H1 (cell line): ENCODE results near the gene SLC37A3. TPM values are rescaled to one million over a fixed set of nuclear protein-coding genes. Genes with fewer than 3 reads are reported as not detected.

Experiments
- CTCF ChIA-PET: fragments of 300-600 bp; sonication (Branson Sonifier 250); formaldehyde crosslinking; loops from one replicate; lab custom pipeline; 2021; ENCODE audit not compliant: partially characterized antibody; lab: Charles Lee
- POLR2A ChIA-PET: fragments of 300-600 bp; sonication (Branson Sonifier 250); formaldehyde crosslinking; loops from one replicate; lab custom pipeline; 2021; ENCODE audit warnings: inconsistent platforms; ENCODE audit not compliant: partially characterized antibody; lab: Charles Lee
- DNase-seq, 2 experiments: peaks; one replicate each; pipeline versions ENCODE4 v3.0.0 to v3.0.0-alpha.2; 2010 to 2022; ENCODE audit warnings: low spot score in 2 of 2, low read depth in 1 of 2, mixed read lengths in 1 of 2
- FAIRE-seq: peaks from 2 replicates; lab custom pipeline; 2011; peaks lifted over from hg19 to GRCh38; lab: Jason Lieb, UNC
- H2AFZ ChIP-seq: 2 replicates; pipeline ENCODE4 v1.8.1; 2012; ENCODE audit warnings: low read length, inconsistent platforms
- H2AK5ac ChIP-seq: 2 replicates; pipeline ENCODE4 v1.6.1; 2013; ENCODE audit warnings: low read depth, low read length
- H2BK120ac ChIP-seq: replicated peaks from 2 replicates; pipeline ENCODE3; 2013; ENCODE audit warnings: low read depth, low read length, inconsistent platforms
- H2BK12ac ChIP-seq: 2 replicates; pipeline ENCODE4 v1.6.1; 2013; ENCODE audit warnings: low read depth, low read length
- H2BK15ac ChIP-seq: 2 replicates; pipeline ENCODE4 v1.6.1; 2013; ENCODE audit warnings: low read length
- H2BK20ac ChIP-seq: 2 replicates; pipeline ENCODE4 v1.6.1; 2013; ENCODE audit warnings: low read length
- H2BK5ac ChIP-seq: 2 replicates; pipeline ENCODE4 v1.6.1; 2013; ENCODE audit warnings: low read depth, low read length
- H3K14ac ChIP-seq: 2 replicates; pipeline ENCODE4 v1.6.1; 2013; ENCODE audit warnings: inconsistent platforms; ENCODE audit not compliant: insufficient read length
- H3K18ac ChIP-seq: 2 replicates; pipeline ENCODE4 v1.6.1; 2013; ENCODE audit warnings: low read length; ENCODE audit errors: extremely low read depth
- H3K23ac ChIP-seq: 2 replicates; pipeline ENCODE4 v1.6.1; 2013; ENCODE audit warnings: inconsistent platforms; ENCODE audit not compliant: insufficient read length
- H3K23me2 ChIP-seq: 2 replicates; pipeline ENCODE4 v1.6.1; 2013; ENCODE audit warnings: low read depth, low read length
- H3K27ac ChIP-seq: 2 replicates; pipeline ENCODE4 v1.6.1; 2011; ENCODE audit warnings: low read depth, low read length, inconsistent platforms
- H3K27me3 ChIP-seq, 4 experiments: replicated peaks in 1 of 4; 1 replicate in 1 of 4; 2 replicates in 3 of 4; pipeline versions ENCODE4 v1.6.1 to v1.8.1; 2011 to 2013; ENCODE audit warnings: low read length in 3 of 4, mild to moderate bottlenecking in 3 of 4, inconsistent platforms in 2 of 4, mixed read lengths in 2 of 4, moderate library complexity in 1 of 4; ENCODE audit not compliant: control insufficient read depth in 3 of 4, insufficient read depth in 3 of 4; ENCODE audit errors: extremely low read depth in 1 of 4
- H3K36me3 ChIP-seq, 4 experiments: 2 replicates each; pipeline versions ENCODE4 v1.6.1 to v1.8.1; 2011 to 2013; ENCODE audit warnings: mild to moderate bottlenecking in 4 of 4, low read length in 3 of 4, moderate library complexity in 2 of 4, control low read depth in 1 of 4, inconsistent platforms in 1 of 4; ENCODE audit not compliant: insufficient read depth in 4 of 4, control insufficient read depth in 2 of 4
- H3K4ac ChIP-seq: replicated peaks from 2 replicates; pipeline ENCODE3; 2013; ENCODE audit warnings: low read length, low read depth, mixed read lengths, inconsistent platforms; ENCODE audit not compliant: insufficient read length
- H3K4me1 ChIP-seq, 4 experiments: replicated peaks in 1 of 4; 1 replicate in 1 of 4; 2 replicates in 3 of 4; pipeline versions ENCODE4 v1.6.1 to v1.8.1; 2011 to 2013; ENCODE audit warnings: low read length in 3 of 4, inconsistent platforms in 2 of 4, mixed read lengths in 1 of 4; ENCODE audit not compliant: insufficient read depth in 4 of 4, control insufficient read depth in 3 of 4
- H3K4me2 ChIP-seq, 2 experiments: 2 replicates each; pipeline versions ENCODE4 v1.6.1 to v1.8.1; 2011 to 2013; ENCODE audit warnings: low read depth in 2 of 2, low read length in 2 of 2, control low read depth in 1 of 2, inconsistent platforms in 1 of 2, mild to moderate bottlenecking in 1 of 2; ENCODE audit not compliant: insufficient read depth in 1 of 2
- H3K4me3 ChIP-seq, 4 experiments: fragments of 200-600, 300-600 bp in 1 of 4; sonication (generic), shearing (Covaris generic), sonication (Bioruptor Twin) in 1 of 4; 2 replicates each; pipeline versions ENCODE4 v1.5.1 to v1.8.1; 2011 to 2016; ENCODE audit warnings: low read length in 4 of 4, low read depth in 3 of 4, control low read depth in 2 of 4, inconsistent platforms in 2 of 4, mild to moderate bottlenecking in 2 of 4, mixed read lengths in 1 of 4, moderate library complexity in 1 of 4; ENCODE audit not compliant: insufficient read depth in 2 of 4; ENCODE audit errors: extremely low read depth in 1 of 4
- H3K56ac ChIP-seq: replicated peaks from 2 replicates; pipeline ENCODE3; 2013; ENCODE audit warnings: low read depth, mild to moderate bottlenecking, mixed read lengths, low read length, inconsistent platforms; ENCODE audit not compliant: insufficient read length
- H3K79me1 ChIP-seq: 2 replicates; pipeline ENCODE4 v1.6.1; 2013; ENCODE audit warnings: low read depth, low read length, control low read depth
- H3K79me2 ChIP-seq, 2 experiments: 2 replicates each; pipeline versions ENCODE4 v1.6.1 to v1.8.1; 2012 to 2013; ENCODE audit warnings: low read length in 2 of 2, mild to moderate bottlenecking in 2 of 2, inconsistent platforms in 1 of 2; ENCODE audit not compliant: insufficient read depth in 2 of 2, control insufficient read depth in 1 of 2
- H3K9ac ChIP-seq, 4 experiments: replicated peaks in 1 of 4; 1 replicate in 1 of 4; 2 replicates in 3 of 4; pipeline versions ENCODE4 v1.6.1 to v1.8.1; 2011 to 2013; ENCODE audit warnings: low read depth in 3 of 4, low read length in 3 of 4, control low read depth in 2 of 4, mild to moderate bottlenecking in 2 of 4, moderate library complexity in 2 of 4, inconsistent platforms in 1 of 4; ENCODE audit errors: extremely low read depth in 1 of 4
- H3K9me3 ChIP-seq, 2 experiments: 2 replicates each; pipeline versions ENCODE4 v1.6.1 to v1.8.1; 2012 to 2013; ENCODE audit warnings: mild to moderate bottlenecking in 2 of 2, moderate library complexity in 2 of 2, control low read depth in 1 of 2, inconsistent platforms in 1 of 2, low read depth in 1 of 2, low read length in 1 of 2, mixed read lengths in 1 of 2; ENCODE audit not compliant: insufficient read depth in 2 of 2
- H4K20me1 ChIP-seq, 2 experiments: replicated peaks in 1 of 2; 2 replicates each; pipeline versions ENCODE3 to v1.8.1; 2011 to 2013; ENCODE audit warnings: inconsistent platforms in 2 of 2, low read length in 2 of 2, mild to moderate bottlenecking in 1 of 2; ENCODE audit not compliant: insufficient read depth in 2 of 2, control insufficient read depth in 1 of 2
- H4K5ac ChIP-seq: 2 replicates; pipeline ENCODE4 v1.6.1; 2013; ENCODE audit warnings: low read length, low read depth, mixed read lengths, inconsistent platforms; ENCODE audit not compliant: insufficient read length
- H4K8ac ChIP-seq: 2 replicates; pipeline ENCODE4 v1.8.0; 2013; ENCODE audit warnings: mild to moderate bottlenecking, moderate library complexity, low read length, inconsistent platforms; ENCODE audit not compliant: insufficient read depth; ENCODE audit errors: extremely low read depth
- H4K91ac ChIP-seq: replicated peaks from 2 replicates; pipeline ENCODE3; 2013; ENCODE audit warnings: low read length, mixed read lengths, inconsistent platforms; ENCODE audit not compliant: insufficient read length
- CBX8 ChIP-seq: fragments of 300-800, 300-1000 bp; sonication (generic); IDR thresholded peaks from 2 replicates; pipeline ENCODE4 v1.7.1; 2016; ENCODE audit warnings: low read depth, low read length, borderline replicate concordance
- CREB1 ChIP-seq: IDR thresholded peaks from 2 replicates; pipeline ENCODE4 v1.6.1; 2012; ENCODE audit warnings: inconsistent platforms
- E2F6 ChIP-seq: IDR thresholded peaks from 2 replicates; pipeline ENCODE4 v1.6.1; 2012; ENCODE audit warnings: inconsistent platforms
- EGR1 ChIP-seq: IDR thresholded peaks from 2 replicates; pipeline ENCODE4 v1.6.1; 2011; ENCODE audit warnings: low read depth, low read length, borderline replicate concordance
- JUND ChIP-seq: IDR thresholded peaks from 2 replicates; pipeline ENCODE4 v1.6.1; 2011; ENCODE audit warnings: mild to moderate bottlenecking, improper control_type of control experiment, low read length
- SP1 ChIP-seq: IDR thresholded peaks from 2 replicates; pipeline ENCODE4 v1.6.1; 2011; ENCODE audit warnings: low read depth, low read length
- SUZ12 ChIP-seq: fragments of 200-600 bp; sonication (generic); IDR thresholded peaks from 2 replicates; pipeline ENCODE4 v1.6.1; 2012; ENCODE audit warnings: mild to moderate bottlenecking, inconsistent platforms, low read length, moderate library complexity, mixed read lengths
- TAF7 ChIP-seq: optimal IDR thresholded peaks from 2 replicates; pipeline ENCODE3; 2011; ENCODE audit warnings: low read depth, mild to moderate bottlenecking, inconsistent platforms, low read length, moderate library complexity, borderline replicate concordance
- WGBS, 2 experiments: shearing (Covaris generic) in 1 of 2; methylation state at CpG; one replicate each; pipeline versions ENCODE4 v1.1.6 to v1.1.7; 2013 to 2015; ENCODE audit warnings: low lambda C conversion rate in 2 of 2, mixed read lengths in 2 of 2, inconsistent platforms in 1 of 2, low coverage in 1 of 2, missing lambda C conversion rate in 1 of 2; ENCODE audit not compliant: insufficient replicate concordance in 2 of 2, insufficient coverage in 1 of 2, insufficient read length in 1 of 2; ENCODE audit errors: extremely low coverage in 1 of 2, missing lambda C conversion rate in 1 of 2; 5-methylcytosine and 5-hydroxymethylcytosine counted together
- polyA plus RNA-seq, 7 experiments: library from polyadenylated mRNA; depleted of rRNA in 3 of 7; stranded (reverse) in 5 of 7; unstranded in 2 of 7; fragments of >200 nt in 5 of 7; fragments of 200-250 nt in 2 of 7; gene quantifications; 1 replicate in 5 of 7; 2 replicates in 1 of 7; 4 replicates in 1 of 7; pipeline versions ENCODE4 v1.2.1 to v1.2.3, GENCODE V29; 2011 to 2013; ENCODE audit warnings: missing spikeins in 2 of 7, mixed read lengths in 2 of 7
- total RNA-seq: library from RNA; stranded (reverse); fragmentation: NEBNext Ultra II Directional; extraction: Animal tissue kit (Norgen Biotek cat#: 25700); gene quantifications from 2 replicates; pipeline ENCODE4 v1.2.1, GENCODE V29; 2021

Gene SLC37A3
- total and polyA plus RNA-seq, 2 of the 8 experiments (the other 6 are each of a cell fraction or from before 2014, with no cell fraction given): 58.2 to 71.0 TPM

- Histone ChIP-seq H3K14ac (no peak overlapping the region), H2BK120ac (no peak overlapping the region), H2BK15ac (no peak overlapping the region), H3K4me2 (no peak overlapping the region), H4K91ac (no peak overlapping the region), H3K18ac (no peak overlapping the region), H2BK5ac (no peak overlapping the region), H3K79me1 (no peaks in the 10 kb centered on the region), H3K4me1 (no peaks in the 10 kb centered on the region), H3K4ac (no peak overlapping the region), H4K20me1 (peaks cover 0 to 2% of the 10 kb centered on the region in 2 experiments), H3K9ac (no peak overlapping the region), H3K9me3 (no peaks in the 10 kb centered on the region), H3K79me2 (no peaks in the 10 kb centered on the region), H4K5ac (no peak overlapping the region), H2AK5ac (no peak overlapping the region), H3K23me2 (no peaks in the 10 kb centered on the region), H2BK12ac (no peak overlapping the region), H4K8ac (no peak overlapping the region), H2BK20ac (no peak overlapping the region), H3K36me3 (peaks cover 3 to 16% (median 9%) of the 10 kb centered on the region in 4 experiments; a peak in 6 of 8 replicates), H3K27me3 (no peaks in the 10 kb centered on the region), H3K23ac (no peak overlapping the region), H3K56ac (no peak overlapping the region), H2AFZ (no peak overlapping the region), H3K4me3 (no peak overlapping the region), H3K27ac (no peak overlapping the region)
- 94% methylated on average over 13 of the region's 13 CpGs; no CpG with 5 or more reads in 1 of the 2 experiments for WGBS, 2 experiments
- POLR2A ChIA-PET: no interaction called here
- CTCF ChIA-PET: interaction anchor here (0.7 to 1.6 kb wide), 5 partner anchors 9 to 251 kb away, joined by 3 to 7 read pairs (median 3); no protein-coding TSS in a partner anchor
- FAIRE-seq: no peak
- DNase-seq: no peak
- TF ChIP-seq CREB1 (no peak), TAF7 (no peak), EGR1 (no peak), JUND (no peak), E2F6 (no peak), SUZ12 (no peak), SP1 (no peak), CBX8 (no peak)
Observed at GRCh38 chr7:140330128-140330527, 68.2 kb downstream of the SLC37A3 start.
